Ramos (cell line): ENCODE results near the gene ABCA4.

Experiments
- in situ Hi-C: fragments of 300-500 bp; cut with MboI; formaldehyde crosslinking; loops from one replicate; pipeline ENCODE4 v1.14.3; 2022; ENCODE audit warnings: low sequenced_read_pairs; ENCODE audit not compliant: unreplicated experiment

ABCA4 gene

GRCh38 chr1:94037392-94038229 lies 83.3 kb downstream of the ABCA4 start:
- in situ Hi-C loops = no loop called here

GRCh38 chr1:94036730-94037129 lies 84.2 kb downstream of the ABCA4 start:
- in situ Hi-C loops = no loop called here

- in situ Hi-C loops = no loop called here
These were observed 87.1 kb downstream of the ABCA4 start for GRCh38 chr1:94033849-94034248.

- in situ Hi-C loops = no loop called here
These were observed 88.3 kb downstream of the ABCA4 start for GRCh38 chr1:94032637-94033036.

GRCh38 chr1:94031591-94031990 lies 89.4 kb downstream of the ABCA4 start:
- in situ Hi-C loops = no loop called here

GRCh38 chr1:94031154-94031553 lies 89.8 kb downstream of the ABCA4 start:
- in situ Hi-C loops = no loop called here

GRCh38 chr1:94029130-94029993 lies 91.6 kb downstream of the ABCA4 start:
- in situ Hi-C loops = no loop called here

GRCh38 chr1:94027721-94028515 lies 93.0 kb downstream of the ABCA4 start:
- in situ Hi-C loops = no loop called here

- in situ Hi-C loops = no loop called here
These were observed 94.1 kb downstream of the ABCA4 start for GRCh38 chr1:94026619-94027380.

DNA sequence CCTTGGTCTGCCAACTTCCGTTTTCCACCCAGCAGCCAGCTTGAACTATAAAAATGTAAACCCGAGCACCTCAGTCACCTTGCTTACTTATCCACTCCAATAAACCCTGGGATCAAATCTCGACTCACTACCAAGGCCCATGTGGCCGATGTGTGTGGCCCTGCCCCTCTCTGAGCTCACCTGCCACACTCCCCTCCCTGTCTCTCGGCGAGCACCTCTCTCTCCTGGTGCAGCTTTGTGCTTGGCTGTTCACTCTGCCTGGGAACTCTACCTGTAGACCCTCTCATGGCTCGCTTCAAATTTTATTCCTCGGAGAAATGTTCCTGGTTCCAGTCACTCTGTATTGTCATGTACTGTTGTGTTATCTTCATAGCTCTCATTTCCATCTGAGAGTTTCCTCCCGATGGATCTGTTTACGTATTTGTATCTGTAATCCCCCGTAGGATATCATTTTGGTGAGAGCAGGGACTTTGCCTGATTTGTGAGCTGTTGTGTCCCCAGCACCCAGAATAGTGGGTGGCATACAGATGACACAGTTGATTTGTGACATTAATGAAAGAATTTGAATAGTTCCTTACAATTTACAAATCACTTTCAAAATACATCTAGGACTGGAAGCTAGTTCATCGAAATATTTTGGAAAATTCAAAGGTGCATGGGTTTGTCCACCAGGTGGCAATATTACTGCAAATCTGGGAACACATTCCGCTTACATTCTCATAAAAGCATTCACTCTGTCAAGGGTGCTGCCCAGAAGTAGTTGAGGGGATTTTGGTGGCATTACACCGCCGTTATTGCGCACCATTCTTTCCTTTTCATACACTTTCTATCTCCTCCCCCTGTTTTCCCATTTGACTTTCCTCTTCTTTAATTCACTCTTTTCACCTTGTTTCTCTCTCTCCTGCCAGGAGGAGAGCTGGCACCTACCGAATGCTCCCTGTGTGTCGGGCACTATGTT lies 95.3 kb downstream of the ABCA4 start:
- in situ Hi-C loops = no loop called here

DNA sequence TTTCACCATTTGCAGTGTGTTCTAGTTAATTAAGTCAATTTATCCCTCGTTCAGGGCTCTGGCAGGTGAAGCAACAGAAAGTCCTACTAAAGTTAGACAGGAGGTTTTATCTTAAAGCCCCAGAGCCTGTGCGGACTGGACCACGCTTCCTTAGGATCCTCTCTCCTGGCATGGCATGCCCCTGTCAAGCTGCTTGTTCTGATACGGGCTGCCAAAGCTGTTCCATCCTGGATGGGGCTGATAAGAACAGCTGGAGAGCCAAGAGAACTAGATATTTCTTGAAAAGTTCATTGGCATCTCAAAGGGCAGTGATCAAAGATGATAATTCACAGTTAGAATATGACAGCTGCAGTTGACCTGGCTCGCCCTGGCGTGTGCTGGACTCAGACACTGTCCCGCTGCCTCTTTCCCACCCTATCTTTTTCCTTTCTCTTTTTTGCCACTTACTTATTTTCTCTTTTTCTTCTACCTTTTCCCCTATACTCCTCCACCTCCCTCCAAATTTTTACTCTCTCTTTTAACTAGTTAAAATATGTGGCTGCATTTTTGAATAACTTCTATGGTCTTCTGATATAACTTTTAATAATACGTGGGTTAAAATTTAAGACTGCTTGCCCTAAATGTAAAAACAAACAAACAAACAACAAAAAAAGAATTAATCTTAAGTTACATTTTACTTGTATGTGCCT lies 96.7 kb downstream of the ABCA4 start:
- in situ Hi-C loops = no loop called here

DNA sequence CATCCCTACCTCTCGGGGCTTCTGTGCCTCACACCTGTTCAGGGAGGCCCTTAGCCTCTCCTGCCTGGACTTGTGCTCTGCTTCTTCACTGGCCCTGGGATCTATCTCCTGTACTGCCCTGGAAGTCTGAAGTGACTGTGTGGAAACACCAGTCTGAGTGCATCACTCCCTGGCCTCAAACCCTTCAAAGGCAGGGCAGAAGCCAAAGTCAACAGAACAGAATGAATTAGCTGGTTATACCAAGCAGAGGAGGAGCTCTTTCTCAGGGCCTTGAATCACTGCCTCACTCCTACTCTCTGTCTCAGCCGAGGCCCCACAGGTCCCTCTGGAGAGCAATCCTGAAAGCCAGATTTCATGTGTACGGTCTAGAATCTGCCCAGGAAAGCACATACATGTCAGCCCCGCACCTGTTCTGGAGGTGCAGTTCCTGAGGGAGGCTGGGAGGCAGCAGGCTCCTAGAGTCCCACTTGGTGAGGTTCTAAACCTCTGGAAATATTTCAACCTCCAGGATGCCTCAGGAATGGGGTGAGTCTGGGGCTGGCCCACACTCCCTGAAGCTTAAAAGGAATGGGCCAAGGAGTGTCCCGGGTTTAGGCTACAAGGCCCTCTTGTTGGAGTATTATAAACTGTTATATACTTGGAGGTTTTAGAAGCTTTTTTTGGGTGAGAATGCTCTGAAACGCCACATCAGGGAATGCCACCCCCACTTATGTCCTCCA lies 98.3 kb downstream of the ABCA4 start:
- in situ Hi-C loops = no loop called here

GRCh38 chr1:94020764-94021579 lies 100.0 kb downstream of the ABCA4 start:
- in situ Hi-C loops = no loop called here

DNA sequence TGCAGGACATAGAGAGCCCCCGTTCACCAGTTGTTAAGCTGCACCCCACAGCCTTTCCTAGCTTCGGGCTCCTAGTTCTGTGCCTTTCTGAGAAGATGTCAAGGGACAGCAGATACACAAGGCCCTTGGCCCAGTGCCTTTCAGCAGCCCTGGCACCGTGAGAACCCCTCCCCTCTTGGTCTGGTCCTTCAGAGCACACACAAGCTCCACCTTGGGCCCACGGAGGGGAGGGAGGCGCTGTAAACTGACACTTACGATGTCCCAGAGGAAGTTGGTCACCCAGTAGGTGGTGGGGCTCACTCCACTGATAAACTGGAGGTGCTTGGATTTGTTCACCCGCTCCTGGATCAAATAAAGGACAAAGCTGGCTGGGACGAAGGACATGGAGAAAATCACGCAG lies 101.6 kb downstream of the ABCA4 start:
- in situ Hi-C loops = no loop called here

DNA sequence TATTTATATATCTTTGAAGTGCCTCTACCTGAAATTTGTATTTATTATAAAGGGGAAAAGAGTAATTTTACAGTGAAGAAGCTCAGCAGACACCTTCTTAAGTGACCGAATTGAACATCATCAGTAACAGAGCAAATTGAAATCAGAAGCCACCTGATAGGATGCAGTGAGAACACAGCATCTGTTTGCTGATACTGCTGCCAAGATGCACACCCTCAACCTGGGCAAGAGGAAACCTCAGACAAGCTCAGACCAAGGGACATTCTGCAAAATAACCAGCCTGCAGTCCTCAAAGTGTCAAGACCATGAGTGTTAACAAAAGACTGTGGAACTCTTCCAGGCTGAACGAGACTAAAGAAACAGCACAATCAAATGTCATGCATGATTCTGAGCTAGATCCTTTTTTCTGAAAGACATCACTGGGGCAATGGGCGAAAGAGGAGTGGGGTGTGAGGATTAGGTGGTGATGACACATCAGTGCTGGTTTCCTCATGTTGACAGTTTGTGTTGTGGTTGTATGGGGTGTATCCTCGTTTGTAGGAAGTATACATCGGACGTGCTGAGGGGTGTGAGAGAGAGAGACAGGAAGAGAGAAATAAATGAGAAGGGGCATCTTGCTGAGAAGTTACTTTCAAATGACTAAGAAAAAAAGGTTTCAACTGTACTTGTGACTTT lies 103.7 kb downstream of the ABCA4 start:
- in situ Hi-C loops = no loop called here

DNA sequence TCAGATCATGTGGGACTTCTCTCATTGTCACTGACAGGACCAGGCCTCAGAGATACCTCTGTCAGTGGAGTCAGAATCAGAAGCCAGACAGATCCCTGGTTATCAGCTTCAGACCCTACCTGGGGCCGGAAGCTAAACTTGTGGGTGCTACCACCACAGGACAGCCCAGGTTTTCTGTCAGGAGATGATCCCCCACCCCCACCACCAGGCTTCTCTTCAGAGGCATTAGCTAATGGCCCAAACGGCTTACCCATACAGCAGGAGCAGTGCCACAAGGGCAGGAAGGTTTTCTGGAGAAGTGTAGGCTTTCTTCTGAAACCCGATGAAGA lies 105.5 kb downstream of the ABCA4 start:
- in situ Hi-C loops = no loop called here
